Endothelial cell of umbilical vein (primary cell): ENCODE data around the gene BPI. TPM values are rescaled to one million over a fixed set of nuclear protein-coding genes. Genes with fewer than 3 reads are reported as not detected.

Experiments
- BruUV-seq: library from RNA; stranded (reverse); fragments of 400-500 nt; replicated peaks from 2 replicates; lab custom pipeline; 2021; lab: Mats Ljungman, UMichigan
- CTCF ChIA-PET: fragments of 300-600, 350-600 bp; sonication (Branson Sonifier 250); formaldehyde crosslinking; loops from one replicate; lab custom pipeline; 2021; ENCODE audit warnings: antibody characterized with exemption, inconsistent platforms; lab: Charles Lee
- POLR2A ChIA-PET: fragments of 300-600, 350-600 bp; sonication (Branson Sonifier 250); formaldehyde crosslinking; loops from one replicate; lab custom pipeline; 2021; ENCODE audit warnings: antibody characterized with exemption, inconsistent platforms; lab: Charles Lee
- DNase-seq: peaks from one replicate; pipeline ENCODE4 v3.0.0-alpha.2; 2011; ENCODE audit warnings: low read depth, low spot score
- FAIRE-seq: peaks from 2 replicates; lab custom pipeline; 2011; peaks lifted over from hg19 to GRCh38; lab: Jason Lieb, UNC
- H2AFZ ChIP-seq: 2 replicates; pipeline ENCODE4 v1.6.0; 2012; ENCODE audit warnings: low read depth, low read length, control low read depth, inconsistent platforms
- H3K27ac ChIP-seq: 2 replicates; pipeline ENCODE4 v1.5.1; 2011; ENCODE audit warnings: low read depth, mild to moderate bottlenecking, control low read depth, low read length, moderate library complexity; ENCODE audit not compliant: insufficient read depth
- H3K27me3 ChIP-seq, 2 experiments: 2 replicates each; pipeline versions ENCODE4 v1.6.0 to v1.6.1; 2011; ENCODE audit warnings: low read length in 2 of 2, mixed read lengths in 1 of 2; ENCODE audit not compliant: control insufficient read depth in 2 of 2, insufficient read depth in 2 of 2
- H3K36me3 ChIP-seq, 2 experiments: 2 replicates in 1 of 2; 3 replicates in 1 of 2; pipeline ENCODE4 v1.5.1; 2011; ENCODE audit warnings: low read length in 2 of 2, mild to moderate bottlenecking in 1 of 2, moderate library complexity in 1 of 2; ENCODE audit not compliant: control insufficient read depth in 2 of 2, insufficient read depth in 2 of 2; ENCODE audit errors: extremely low read depth in 1 of 2
- H3K4me1 ChIP-seq: 3 replicates; pipeline ENCODE4 v1.5.1; 2011; ENCODE audit warnings: mild to moderate bottlenecking, low read length; ENCODE audit not compliant: control insufficient read depth, insufficient read depth; ENCODE audit errors: extremely low read depth
- H3K4me2 ChIP-seq: 2 replicates; pipeline ENCODE4 v1.6.1; 2011; ENCODE audit warnings: low read length, control low read depth, mixed read lengths; ENCODE audit not compliant: insufficient read depth
- H3K4me3 ChIP-seq, 3 experiments: fragments of 200-600 bp in 1 of 3; sonication (generic), shearing (Covaris generic) in 1 of 3; replicated peaks in 1 of 3; 2 replicates each; pipeline ENCODE4 v1.5.1; 2011 to 2016; ENCODE audit warnings: control low read depth in 3 of 3, low read length in 3 of 3, mild to moderate bottlenecking in 2 of 3, inconsistent platforms in 1 of 3, low read depth in 1 of 3, moderate library complexity in 1 of 3; ENCODE audit not compliant: insufficient read depth in 1 of 3
- H3K79me2 ChIP-seq: 2 replicates; pipeline ENCODE4 v1.6.0; 2012; ENCODE audit warnings: low read length, inconsistent platforms; ENCODE audit not compliant: control insufficient read depth, insufficient read depth
- H3K9ac ChIP-seq: replicated peaks from 2 replicates; pipeline ENCODE3; 2011; ENCODE audit warnings: low read length, control low read depth; ENCODE audit not compliant: insufficient read depth; ENCODE audit errors: extremely low read depth
- H3K9me1 ChIP-seq: replicated peaks from 3 replicates; pipeline ENCODE4 v1.6.0; 2011; ENCODE audit warnings: mild to moderate bottlenecking, low read length; ENCODE audit not compliant: control insufficient read depth, insufficient read depth; ENCODE audit errors: extremely low read depth
- H3K9me3 ChIP-seq: replicated peaks from 2 replicates; pipeline ENCODE4 v1.5.1; 2012; ENCODE audit warnings: low read length, inconsistent platforms; ENCODE audit not compliant: control insufficient read depth, insufficient read depth
- H4K20me1 ChIP-seq: replicated peaks from 2 replicates; pipeline ENCODE3; 2011; ENCODE audit warnings: mild to moderate bottlenecking, low read length; ENCODE audit not compliant: control insufficient read depth, insufficient read depth; ENCODE audit errors: extremely low read depth
- EZH2 ChIP-seq: IDR thresholded peaks from 2 replicates; pipeline ENCODE4 v1.6.1; 2012; ENCODE audit warnings: borderline replicate concordance, low read depth, mild to moderate bottlenecking, moderate library complexity, low read length, inconsistent platforms; ENCODE audit not compliant: severe bottlenecking
- FOS ChIP-seq: IDR thresholded peaks from 2 replicates; pipeline ENCODE4 v1.6.1; 2011; ENCODE audit warnings: mild to moderate bottlenecking, low read length, moderate library complexity, borderline replicate concordance; ENCODE audit not compliant: insufficient read depth
- GATA2 ChIP-seq: IDR thresholded peaks from 2 replicates; pipeline ENCODE4 v1.7.0; 2011; ENCODE audit warnings: low read depth, mild to moderate bottlenecking, moderate library complexity, mixed read lengths, low read length; ENCODE audit not compliant: insufficient read length, insufficient read depth
- JUN ChIP-seq: IDR thresholded peaks from 2 replicates; pipeline ENCODE4 v1.6.1; 2011; ENCODE audit warnings: borderline replicate concordance, low read depth; ENCODE audit not compliant: insufficient read length, insufficient read depth
- MYC ChIP-seq: IDR thresholded peaks from one replicate; pipeline ENCODE4 v1.6.1; 2011; ENCODE audit warnings: mild to moderate bottlenecking, low read depth, low read length
- POLR2A ChIP-seq: IDR thresholded peaks from 2 replicates; pipeline ENCODE4 v1.6.1; 2012; ENCODE audit warnings: low read depth, mild to moderate bottlenecking, control low read depth, low read length
- POLR2AphosphoS5 ChIP-seq: IDR thresholded peaks from 2 replicates; pipeline ENCODE4 v1.6.1; 2012; ENCODE audit warnings: low read depth, mild to moderate bottlenecking, control low read depth, low read length, moderate library complexity; ENCODE audit not compliant: insufficient read depth
- dilution Hi-C: fragments of 300-500 bp; cut with MboI; formaldehyde crosslinking; loops from one replicate; pipeline ENCODE4 v1.15.0; 2019; ENCODE audit warnings: low sequenced_read_pairs; ENCODE audit not compliant: extremely low pct_ligation_motif_present
- intact Hi-C: fragments of 100-400 bp; cut with micrococcal nuclease; formaldehyde crosslinking; loops from one replicate; pipeline ENCODE4 v1.10.0; 2022
- polyA plus RNA-seq, 4 experiments: library from polyadenylated mRNA; depleted of rRNA in 3 of 4; stranded (reverse) in 3 of 4; unstranded in 1 of 4; fragments of >200 nt; gene quantifications; 2 replicates each; pipeline versions ENCODE4 v1.2.1 to v1.2.3, GENCODE V29; 2011 to 2012; ENCODE audit warnings: missing spikeins in 1 of 4
- total RNA-seq: library from RNA; stranded (reverse); gene quantifications from 2 replicates; pipeline ENCODE4 v1.2.3, GENCODE V29; 2021
- TF ChIP-seq, protein P1 (sequence below): IDR thresholded peaks from 2 replicates; pipeline ENCODE4 v1.6.1; 2011; ENCODE audit not compliant: insufficient read depth, insufficient read length
- TF ChIP-seq, protein P2 (sequence below), 2 donors: IDR thresholded peaks; 1 replicate in 1 of 2; 2 replicates in 1 of 2; pipeline ENCODE4 v1.5.1; 2011; ENCODE audit warnings: low read length in 2 of 2, mild to moderate bottlenecking in 2 of 2, moderate library complexity in 2 of 2, control low read depth in 1 of 2, inconsistent platforms in 1 of 2, low read depth in 1 of 2; ENCODE audit not compliant: insufficient read depth in 1 of 2; ENCODE audit errors: extremely low read depth in 1 of 2

The BPI gene
- total and polyA plus RNA-seq, 2 donors (not counting 3 experiments of a cell fraction or from before 2014, with no cell fraction given) = not detected

DNA sequence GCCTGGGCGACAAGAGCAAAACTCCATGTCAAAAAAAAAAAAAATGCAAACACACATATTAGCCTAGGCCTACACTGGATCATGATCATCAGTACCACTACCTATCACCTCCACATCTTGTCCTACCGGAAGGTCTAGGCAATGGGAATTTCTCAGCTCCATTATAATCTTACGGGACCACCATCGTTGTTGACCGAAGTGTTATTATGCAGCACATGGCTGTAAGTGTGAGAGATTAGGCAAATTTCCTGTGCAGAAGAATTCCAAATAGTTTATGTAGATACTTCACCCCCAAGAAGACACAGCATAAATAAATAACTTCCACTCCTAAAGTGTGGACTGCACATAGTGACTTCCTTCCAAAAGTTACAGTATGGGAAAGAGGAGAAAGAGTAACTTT lies 26.7 kb upstream of the BPI start:
- TF ChIP-seq POLR2A = no peak
- no peak for TF ChIP-seq POLR2AphosphoS5
- no peak for TF ChIP-seq JUN
- TF ChIP-seq EZH2 = no peak
- no peak for TF ChIP-seq MYC
- TF ChIP-seq GATA2 = no peak
- TF ChIP-seq, protein P1, sequence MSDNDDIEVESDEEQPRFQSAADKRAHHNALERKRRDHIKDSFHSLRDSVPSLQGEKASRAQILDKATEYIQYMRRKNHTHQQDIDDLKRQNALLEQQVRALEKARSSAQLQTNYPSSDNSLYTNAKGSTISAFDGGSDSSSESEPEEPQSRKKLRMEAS = no peak
- TF ChIP-seq, protein P2, sequence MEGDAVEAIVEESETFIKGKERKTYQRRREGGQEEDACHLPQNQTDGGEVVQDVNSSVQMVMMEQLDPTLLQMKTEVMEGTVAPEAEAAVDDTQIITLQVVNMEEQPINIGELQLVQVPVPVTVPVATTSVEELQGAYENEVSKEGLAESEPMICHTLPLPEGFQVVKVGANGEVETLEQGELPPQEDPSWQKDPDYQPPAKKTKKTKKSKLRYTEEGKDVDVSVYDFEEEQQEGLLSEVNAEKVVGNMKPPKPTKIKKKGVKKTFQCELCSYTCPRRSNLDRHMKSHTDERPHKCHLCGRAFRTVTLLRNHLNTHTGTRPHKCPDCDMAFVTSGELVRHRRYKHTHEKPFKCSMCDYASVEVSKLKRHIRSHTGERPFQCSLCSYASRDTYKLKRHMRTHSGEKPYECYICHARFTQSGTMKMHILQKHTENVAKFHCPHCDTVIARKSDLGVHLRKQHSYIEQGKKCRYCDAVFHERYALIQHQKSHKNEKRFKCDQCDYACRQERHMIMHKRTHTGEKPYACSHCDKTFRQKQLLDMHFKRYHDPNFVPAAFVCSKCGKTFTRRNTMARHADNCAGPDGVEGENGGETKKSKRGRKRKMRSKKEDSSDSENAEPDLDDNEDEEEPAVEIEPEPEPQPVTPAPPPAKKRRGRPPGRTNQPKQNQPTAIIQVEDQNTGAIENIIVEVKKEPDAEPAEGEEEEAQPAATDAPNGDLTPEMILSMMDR (IDR thresholded peaks at IDR 0.05; ENCODE audit: extremely low read depth in 1 of 2, insufficient read depth in 1 of 2, low read depth in 1 of 2, low read length in 2 of 2) = no peak
- TF ChIP-seq FOS = no peak
- dilution Hi-C loops = no loop called here
- ChIA-PET POLR2A (no interaction called here), CTCF (interaction anchor here (1.9 to 2.9 kb wide), 3 partner anchors 47 to 56 kb away, joined by 7 to 14 read pairs (median 9); no protein-coding TSS in a partner anchor)
- Histone ChIP-seq H3K9ac (no peak overlapping the region), H2AFZ (no peak overlapping the region), H3K9me1 (no peaks in the 10 kb centered on the region), H3K36me3 (no peaks in the 10 kb centered on the region), H3K9me3 (no peaks in the 10 kb centered on the region), H3K27ac (no peak overlapping the region), H3K4me2 (no peak overlapping the region), H3K4me1 (peaks cover 30% of the 10 kb centered on the region), H4K20me1 (no peaks in the 10 kb centered on the region), H3K79me2 (no peaks in the 10 kb centered on the region), H3K27me3 (no peaks in the 10 kb centered on the region), H3K4me3 (no peak overlapping the region)
- intact Hi-C loops = loop anchor here (5.0 kb wide), 1 partner anchor 110 kb away; the partner anchor contains the start of gene TGM2
- DNase-seq (no peak), FAIRE-seq (no peak)
- BruUV-seq = no TSS peak
